H1 (cell line): ENCODE data around the gene RELCH. TPM values are rescaled to one million over a fixed set of nuclear protein-coding genes. Genes with fewer than 3 reads are reported as not detected.

Experiments used
- CREB1 ChIP-seq: IDR thresholded peaks from 2 replicates; pipeline ENCODE4 v1.6.1; 2012; ENCODE audit warnings: inconsistent platforms
- EGR1 ChIP-seq: IDR thresholded peaks from 2 replicates; pipeline ENCODE4 v1.6.1; 2011; ENCODE audit warnings: low read depth, low read length, borderline replicate concordance
- GTF2F1 ChIP-seq: IDR thresholded peaks from 2 replicates; pipeline ENCODE4 v1.6.1; 2012; ENCODE audit warnings: low read depth, low read length, improper control_type of control experiment, borderline replicate concordance
- POLR2A ChIP-seq, 2 experiments: IDR thresholded peaks; 1 replicate in 1 of 2; 2 replicates in 1 of 2; pipeline ENCODE4 v1.6.1; 2011; ENCODE audit warnings: low read depth in 2 of 2, low read length in 2 of 2, mild to moderate bottlenecking in 2 of 2; ENCODE audit errors: control extremely low read depth in 1 of 2
- TBP ChIP-seq: IDR thresholded peaks from 2 replicates; pipeline ENCODE4 v1.6.1; 2011; ENCODE audit warnings: low read depth, low read length, improper control_type of control experiment
- TCF12 ChIP-seq: IDR thresholded peaks from 2 replicates; pipeline ENCODE4 v1.6.1; 2011; ENCODE audit warnings: low read depth, mild to moderate bottlenecking, low read length
- ZNF274 ChIP-seq: IDR thresholded peaks from 2 replicates; pipeline ENCODE4 v1.7.0; 2012; ENCODE audit warnings: low read length, borderline replicate concordance; ENCODE audit errors: extremely low read depth
- polyA plus RNA-seq, 7 experiments: library from polyadenylated mRNA; depleted of rRNA in 3 of 7; stranded (reverse) in 5 of 7; unstranded in 2 of 7; fragments of >200 nt in 5 of 7; fragments of 200-250 nt in 2 of 7; gene quantifications; 1 replicate in 5 of 7; 2 replicates in 1 of 7; 4 replicates in 1 of 7; pipeline versions ENCODE4 v1.2.1 to v1.2.3, GENCODE V29; 2011 to 2013; ENCODE audit warnings: missing spikeins in 2 of 7, mixed read lengths in 2 of 7
- total RNA-seq: library from RNA; stranded (reverse); fragmentation: NEBNext Ultra II Directional; extraction: Animal tissue kit (Norgen Biotek cat#: 25700); gene quantifications from 2 replicates; pipeline ENCODE4 v1.2.1, GENCODE V29; 2021
- TF ChIP-seq, protein P1 (sequence below): fragments of 300-600 bp; sonication (generic); IDR thresholded peaks from 2 replicates; pipeline ENCODE4 v1.7.1; 2012; ENCODE audit warnings: low read length, moderate library complexity, mild to moderate bottlenecking, inconsistent platforms; ENCODE audit not compliant: insufficient replicate concordance

The RELCH gene
- total and polyA plus RNA-seq, 2 of the 8 experiments (the other 6 are each of a cell fraction or from before 2014, with no cell fraction given), result 7.3 to 26.9 TPM

GRCh38 chr18:62324917-62325805, 138.1 kb downstream of the RELCH start, which contains the start of gene TNFRSF11A (continued):
- TF ChIP-seq, protein P1, sequence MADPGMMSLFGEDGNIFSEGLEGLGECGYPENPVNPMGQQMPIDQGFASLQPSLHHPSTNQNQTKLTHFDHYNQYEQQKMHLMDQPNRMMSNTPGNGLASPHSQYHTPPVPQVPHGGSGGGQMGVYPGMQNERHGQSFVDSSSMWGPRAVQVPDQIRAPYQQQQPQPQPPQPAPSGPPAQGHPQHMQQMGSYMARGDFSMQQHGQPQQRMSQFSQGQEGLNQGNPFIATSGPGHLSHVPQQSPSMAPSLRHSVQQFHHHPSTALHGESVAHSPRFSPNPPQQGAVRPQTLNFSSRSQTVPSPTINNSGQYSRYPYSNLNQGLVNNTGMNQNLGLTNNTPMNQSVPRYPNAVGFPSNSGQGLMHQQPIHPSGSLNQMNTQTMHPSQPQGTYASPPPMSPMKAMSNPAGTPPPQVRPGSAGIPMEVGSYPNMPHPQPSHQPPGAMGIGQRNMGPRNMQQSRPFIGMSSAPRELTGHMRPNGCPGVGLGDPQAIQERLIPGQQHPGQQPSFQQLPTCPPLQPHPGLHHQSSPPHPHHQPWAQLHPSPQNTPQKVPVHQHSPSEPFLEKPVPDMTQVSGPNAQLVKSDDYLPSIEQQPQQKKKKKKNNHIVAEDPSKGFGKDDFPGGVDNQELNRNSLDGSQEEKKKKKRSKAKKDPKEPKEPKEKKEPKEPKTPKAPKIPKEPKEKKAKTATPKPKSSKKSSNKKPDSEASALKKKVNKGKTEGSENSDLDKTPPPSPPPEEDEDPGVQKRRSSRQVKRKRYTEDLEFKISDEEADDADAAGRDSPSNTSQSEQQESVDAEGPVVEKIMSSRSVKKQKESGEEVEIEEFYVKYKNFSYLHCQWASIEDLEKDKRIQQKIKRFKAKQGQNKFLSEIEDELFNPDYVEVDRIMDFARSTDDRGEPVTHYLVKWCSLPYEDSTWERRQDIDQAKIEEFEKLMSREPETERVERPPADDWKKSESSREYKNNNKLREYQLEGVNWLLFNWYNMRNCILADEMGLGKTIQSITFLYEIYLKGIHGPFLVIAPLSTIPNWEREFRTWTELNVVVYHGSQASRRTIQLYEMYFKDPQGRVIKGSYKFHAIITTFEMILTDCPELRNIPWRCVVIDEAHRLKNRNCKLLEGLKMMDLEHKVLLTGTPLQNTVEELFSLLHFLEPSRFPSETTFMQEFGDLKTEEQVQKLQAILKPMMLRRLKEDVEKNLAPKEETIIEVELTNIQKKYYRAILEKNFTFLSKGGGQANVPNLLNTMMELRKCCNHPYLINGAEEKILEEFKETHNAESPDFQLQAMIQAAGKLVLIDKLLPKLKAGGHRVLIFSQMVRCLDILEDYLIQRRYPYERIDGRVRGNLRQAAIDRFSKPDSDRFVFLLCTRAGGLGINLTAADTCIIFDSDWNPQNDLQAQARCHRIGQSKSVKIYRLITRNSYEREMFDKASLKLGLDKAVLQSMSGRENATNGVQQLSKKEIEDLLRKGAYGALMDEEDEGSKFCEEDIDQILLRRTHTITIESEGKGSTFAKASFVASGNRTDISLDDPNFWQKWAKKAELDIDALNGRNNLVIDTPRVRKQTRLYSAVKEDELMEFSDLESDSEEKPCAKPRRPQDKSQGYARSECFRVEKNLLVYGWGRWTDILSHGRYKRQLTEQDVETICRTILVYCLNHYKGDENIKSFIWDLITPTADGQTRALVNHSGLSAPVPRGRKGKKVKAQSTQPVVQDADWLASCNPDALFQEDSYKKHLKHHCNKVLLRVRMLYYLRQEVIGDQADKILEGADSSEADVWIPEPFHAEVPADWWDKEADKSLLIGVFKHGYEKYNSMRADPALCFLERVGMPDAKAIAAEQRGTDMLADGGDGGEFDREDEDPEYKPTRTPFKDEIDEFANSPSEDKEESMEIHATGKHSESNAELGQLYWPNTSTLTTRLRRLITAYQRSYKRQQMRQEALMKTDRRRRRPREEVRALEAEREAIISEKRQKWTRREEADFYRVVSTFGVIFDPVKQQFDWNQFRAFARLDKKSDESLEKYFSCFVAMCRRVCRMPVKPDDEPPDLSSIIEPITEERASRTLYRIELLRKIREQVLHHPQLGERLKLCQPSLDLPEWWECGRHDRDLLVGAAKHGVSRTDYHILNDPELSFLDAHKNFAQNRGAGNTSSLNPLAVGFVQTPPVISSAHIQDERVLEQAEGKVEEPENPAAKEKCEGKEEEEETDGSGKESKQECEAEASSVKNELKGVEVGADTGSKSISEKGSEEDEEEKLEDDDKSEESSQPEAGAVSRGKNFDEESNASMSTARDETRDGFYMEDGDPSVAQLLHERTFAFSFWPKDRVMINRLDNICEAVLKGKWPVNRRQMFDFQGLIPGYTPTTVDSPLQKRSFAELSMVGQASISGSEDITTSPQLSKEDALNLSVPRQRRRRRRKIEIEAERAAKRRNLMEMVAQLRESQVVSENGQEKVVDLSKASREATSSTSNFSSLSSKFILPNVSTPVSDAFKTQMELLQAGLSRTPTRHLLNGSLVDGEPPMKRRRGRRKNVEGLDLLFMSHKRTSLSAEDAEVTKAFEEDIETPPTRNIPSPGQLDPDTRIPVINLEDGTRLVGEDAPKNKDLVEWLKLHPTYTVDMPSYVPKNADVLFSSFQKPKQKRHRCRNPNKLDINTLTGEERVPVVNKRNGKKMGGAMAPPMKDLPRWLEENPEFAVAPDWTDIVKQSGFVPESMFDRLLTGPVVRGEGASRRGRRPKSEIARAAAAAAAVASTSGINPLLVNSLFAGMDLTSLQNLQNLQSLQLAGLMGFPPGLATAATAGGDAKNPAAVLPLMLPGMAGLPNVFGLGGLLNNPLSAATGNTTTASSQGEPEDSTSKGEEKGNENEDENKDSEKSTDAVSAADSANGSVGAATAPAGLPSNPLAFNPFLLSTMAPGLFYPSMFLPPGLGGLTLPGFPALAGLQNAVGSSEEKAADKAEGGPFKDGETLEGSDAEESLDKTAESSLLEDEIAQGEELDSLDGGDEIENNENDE, result no peak
- TF ChIP-seq GTF2F1 (no peak), POLR2A (IDR thresholded peaks at IDR 0.05; ENCODE audit: control extremely low read depth in 1 of 2, low read depth in 2 of 2, low read length in 2 of 2) (peak; percentile 48 to 66), EGR1 (no peak), ZNF274 (no peak), TBP (peak; percentile 75; the same call in 1 of the 2 replicates), CREB1 (no peak), TCF12 (0 out of 2 replicates have a peak, but pooled peaks have one; percentile 51)
- TF ChIP-seq, all 59 proteins: peak for 13
